Mesenchymal stem cell (in vitro differentiated cells and primary cell): Measurements from ENCODE around the gene PITX2.
A peak's percentile ranks its signal among the peaks of the same experiment; 100 is the strongest.

Source experiments
- DNase-seq: peaks from one replicate; pipeline ENCODE4 v3.0.0-alpha.2; 2013
- H2AFZ ChIP-seq: one replicate; pipeline ENCODE4 v1.6.1; 2013; ENCODE audit warnings: low read depth, mild to moderate bottlenecking, control low read depth, inconsistent platforms, low read length, moderate library complexity
- H2AK5ac ChIP-seq: 2 replicates; pipeline ENCODE4 v1.6.1; 2013; ENCODE audit warnings: low read length, moderate library complexity, mild to moderate bottlenecking, inconsistent platforms; ENCODE audit not compliant: severe bottlenecking
- H2BK120ac ChIP-seq: one replicate; pipeline ENCODE4 v1.6.1; 2013; ENCODE audit warnings: low read depth, mild to moderate bottlenecking, inconsistent platforms, low read length, moderate library complexity
- H2BK12ac ChIP-seq, 2 experiments: one replicate each; pipeline ENCODE4 v1.6.1; 2013; ENCODE audit warnings: inconsistent platforms in 2 of 2, low read length in 2 of 2, mild to moderate bottlenecking in 2 of 2, moderate library complexity in 2 of 2, control low read depth in 1 of 2
- H2BK15ac ChIP-seq: one replicate; pipeline ENCODE4 v1.6.1; 2013; ENCODE audit warnings: mild to moderate bottlenecking, low read depth, inconsistent platforms; ENCODE audit not compliant: poor library complexity, severe bottlenecking
- H2BK5ac ChIP-seq: 2 replicates; pipeline ENCODE4 v1.6.1; 2013; ENCODE audit warnings: low read depth, mild to moderate bottlenecking, low read length, control low read depth, inconsistent platforms; ENCODE audit not compliant: poor library complexity, severe bottlenecking
- H3K14ac ChIP-seq, 2 experiments: one replicate each; pipeline ENCODE4 v1.6.1; 2013; ENCODE audit warnings: inconsistent platforms in 2 of 2, low read length in 2 of 2, control low read depth in 1 of 2, mild to moderate bottlenecking in 1 of 2, moderate library complexity in 1 of 2
- H3K18ac ChIP-seq, 2 experiments: one replicate each; pipeline ENCODE4 v1.6.1; 2013; ENCODE audit warnings: inconsistent platforms in 2 of 2, low read length in 2 of 2, control low read depth in 1 of 2, low read depth in 1 of 2, mild to moderate bottlenecking in 1 of 2
- H3K23ac ChIP-seq, 2 experiments: one replicate each; pipeline ENCODE4 v1.6.1; 2013; ENCODE audit warnings: inconsistent platforms in 2 of 2, low read length in 2 of 2, mild to moderate bottlenecking in 2 of 2, moderate library complexity in 2 of 2, control low read depth in 1 of 2
- H3K27ac ChIP-seq: 2 replicates; pipeline ENCODE4 v1.5.1; 2013; ENCODE audit warnings: mild to moderate bottlenecking, moderate library complexity, low read length, control low read depth, inconsistent platforms; ENCODE audit not compliant: poor library complexity, severe bottlenecking
- H3K27me3 ChIP-seq, 2 experiments: 2 replicates each; pipeline versions ENCODE4 v1.6.1 to v1.7.0; 2013; ENCODE audit warnings: low read length in 2 of 2, mild to moderate bottlenecking in 2 of 2, moderate library complexity in 2 of 2, control low read depth in 1 of 2, inconsistent platforms in 1 of 2; ENCODE audit not compliant: control insufficient read depth in 1 of 2, insufficient read depth in 1 of 2
- H3K36me3 ChIP-seq, 2 experiments: 2 replicates each; pipeline versions ENCODE4 v1.6.1 to v1.7.0; 2013; ENCODE audit warnings: low read length in 2 of 2, control low read depth in 1 of 2, inconsistent platforms in 1 of 2, low read depth in 1 of 2, mild to moderate bottlenecking in 1 of 2; ENCODE audit not compliant: insufficient read depth in 2 of 2, control insufficient read depth in 1 of 2
- H3K4ac ChIP-seq, 2 experiments: one replicate each; pipeline ENCODE4 v1.6.1; 2013; ENCODE audit warnings: inconsistent platforms in 2 of 2, low read length in 2 of 2, mild to moderate bottlenecking in 2 of 2, moderate library complexity in 2 of 2, control low read depth in 1 of 2, low read depth in 1 of 2
- H3K4me1 ChIP-seq: 2 replicates; pipeline ENCODE4 v1.6.1; 2013; ENCODE audit warnings: low read depth, low read length, control low read depth; ENCODE audit not compliant: control insufficient read depth, insufficient read depth
- H3K4me2 ChIP-seq: 2 replicates; pipeline ENCODE4 v1.6.1; 2013; ENCODE audit warnings: low read length, mild to moderate bottlenecking, inconsistent platforms; ENCODE audit not compliant: poor library complexity, severe bottlenecking
- H3K4me3 ChIP-seq, 2 experiments: 2 replicates each; pipeline versions ENCODE4 v1.5.1 to v1.7.0; 2013; ENCODE audit warnings: low read length in 2 of 2, mild to moderate bottlenecking in 2 of 2, control low read depth in 1 of 2, low read depth in 1 of 2; ENCODE audit not compliant: insufficient read depth in 1 of 2
- H3K79me1 ChIP-seq: replicated peaks from 2 replicates; pipeline ENCODE4 v1.6.1; 2013; ENCODE audit warnings: mild to moderate bottlenecking, control low read depth, low read length, inconsistent platforms; ENCODE audit not compliant: poor library complexity, severe bottlenecking
- H3K9ac ChIP-seq: 2 replicates; pipeline ENCODE4 v1.7.0; 2013; ENCODE audit warnings: mild to moderate bottlenecking, low read length, moderate library complexity
- H3K9me3 ChIP-seq: 2 replicates; pipeline ENCODE4 v1.7.0; 2013; ENCODE audit warnings: mild to moderate bottlenecking, low read length; ENCODE audit not compliant: control insufficient read depth
- H4K8ac ChIP-seq: one replicate; pipeline ENCODE4 v1.6.1; 2013; ENCODE audit warnings: inconsistent platforms, mild to moderate bottlenecking, low read length, moderate library complexity
- H4K91ac ChIP-seq: one replicate; pipeline ENCODE4 v1.6.1; 2013; ENCODE audit warnings: mild to moderate bottlenecking, low read length, inconsistent platforms
- WGBS: methylation state at CpG from one replicate; pipeline ENCODE4 v1.1.7; 2013; ENCODE audit warnings: mixed read lengths; 5-methylcytosine and 5-hydroxymethylcytosine counted together

Gene PITX2

DNA sequence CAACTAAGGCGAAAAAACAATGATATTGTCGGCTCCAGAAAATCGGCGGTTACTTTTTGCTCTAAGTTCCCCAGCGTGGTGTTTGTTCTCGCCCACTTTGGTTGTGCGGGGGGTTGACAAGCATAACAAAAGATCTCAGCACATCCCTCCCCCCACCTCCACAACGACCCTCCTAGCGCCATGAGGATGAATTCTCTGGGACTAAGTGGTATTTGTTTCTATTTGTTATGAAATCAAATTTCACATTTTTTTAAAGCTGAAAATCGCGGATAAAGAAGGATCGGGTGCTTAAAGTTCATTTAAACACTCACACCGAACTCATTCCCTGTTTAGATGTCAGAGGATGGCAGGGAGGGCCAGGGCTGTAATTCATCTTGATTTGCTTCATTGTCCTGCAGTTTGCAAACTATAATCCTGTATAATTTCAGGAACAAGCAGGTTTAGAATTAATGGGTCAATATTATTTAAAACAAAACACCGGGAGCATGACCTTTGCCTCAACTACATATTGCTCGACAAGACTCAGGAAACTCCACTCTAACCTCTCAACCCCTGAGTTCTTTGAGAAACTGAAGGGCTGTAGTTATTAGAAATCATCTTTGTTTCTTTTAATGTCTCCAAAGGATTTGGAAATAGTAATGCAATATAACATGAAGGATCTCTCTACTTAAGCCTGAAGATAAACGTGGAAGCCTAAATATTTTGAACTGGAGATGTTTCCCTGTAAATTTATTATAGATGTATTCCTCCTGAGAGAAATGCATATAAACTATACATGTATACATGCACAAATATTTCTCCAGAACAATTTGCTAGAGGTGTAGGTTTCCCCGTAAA lies 6.4 kb downstream of the PITX2 start:
- WGBS = 0% methylated on average over 4 of the region's 17 CpGs
- Histone ChIP-seq H4K8ac (peak overlapping the region; percentile 8), H2BK120ac (peak overlapping the region; percentile 98), H3K36me3 (peaks cover 0 to 11% of the 10 kb centered on the region in 2 experiments), H3K79me1 (no peaks in the 10 kb centered on the region), H2BK12ac (peak overlapping the region in 1 of 2 experiments; percentile 23), H3K27me3 (peaks cover 53 to 87% of the 10 kb centered on the region in 2 experiments), H3K9ac (no peak overlapping the region), H3K27ac (no peak overlapping the region), H2AFZ (no peak overlapping the region), H3K4ac (peak overlapping the region; percentile 39 to 96), H3K4me2 (no peak overlapping the region), H2BK15ac (no peak overlapping the region), H2AK5ac (no peak overlapping the region), H3K9me3 (no peaks in the 10 kb centered on the region), H3K4me1 (peaks cover 31% of the 10 kb centered on the region), H3K18ac (peak overlapping the region; percentile 92 to 93), H2BK5ac (no peak overlapping the region), H3K4me3 (no peak overlapping the region), H3K23ac (no peak overlapping the region), H4K91ac (no peak overlapping the region), H3K14ac (no peak overlapping the region)
- DNase-seq = peak; percentile 45

GRCh38 chr4:110615353-110616237 lies 7.3 kb downstream of the PITX2 start:
- H4K91ac ChIP-seq = peak overlapping the region; percentile 36
- no peak overlapping the region for H3K4me2 ChIP-seq
- peak overlapping the region; percentile 98 for H2BK120ac ChIP-seq
- H3K27me3 ChIP-seq = peaks cover 59 to 78% of the 10 kb centered on the region in 2 experiments
- peak overlapping the region; percentile 39 to 96 for H3K4ac ChIP-seq
- peak overlapping the region; percentile 18 to 26 for H3K14ac ChIP-seq
- H2BK15ac ChIP-seq = peak overlapping the region; percentile 87
- H2BK12ac ChIP-seq = peak overlapping the region; percentile 18 to 80
- no peaks in the 10 kb centered on the region for H3K9me3 ChIP-seq
- H3K79me1 ChIP-seq = no peaks in the 10 kb centered on the region
- WGBS = 3% methylated on average over 32 of the region's 38 CpGs
- no peak overlapping the region for H3K4me3 ChIP-seq
- peak overlapping the region in 1 of 2 experiments; percentile 63 for H3K23ac ChIP-seq
- DNase-seq = peak; percentile 68
- peak overlapping the region; percentile 8 for H4K8ac ChIP-seq
- H2AFZ ChIP-seq = no peak overlapping the region
- H3K4me1 ChIP-seq = peaks cover 30% of the 10 kb centered on the region
- H3K27ac ChIP-seq = no peak overlapping the region
- H3K18ac ChIP-seq = peak overlapping the region; percentile 92 to 93
- H2AK5ac ChIP-seq = no peak overlapping the region
- no peak overlapping the region for H3K9ac ChIP-seq
- H2BK5ac ChIP-seq = no peak overlapping the region
- H3K36me3 ChIP-seq = peaks cover 0 to 11% of the 10 kb centered on the region in 2 experiments

DNA sequence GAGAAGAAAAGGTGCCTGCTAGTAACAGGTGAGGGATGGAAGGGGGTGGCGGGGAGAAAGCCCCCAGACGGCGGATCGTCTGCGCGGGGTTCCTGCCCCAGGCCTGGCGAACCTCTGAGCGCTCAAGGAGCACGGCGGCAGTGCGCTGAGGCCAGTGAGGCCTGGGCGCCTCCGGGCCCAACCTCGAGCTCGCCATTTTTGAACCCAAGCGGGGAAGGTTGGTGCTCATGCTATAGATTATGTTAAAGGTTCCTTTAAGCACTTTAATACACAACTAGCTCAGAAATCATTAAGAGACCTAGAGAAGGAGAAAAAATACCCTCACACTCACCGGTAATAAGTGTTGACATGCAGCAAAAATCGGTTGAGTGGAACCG lies 7.9 kb downstream of the PITX2 start:
- H4K91ac ChIP-seq = peak overlapping the region; percentile 95
- 15% methylated on average over 14 of the region's 19 CpGs for WGBS
- no peak overlapping the region for H3K23ac ChIP-seq
- H3K4me2 ChIP-seq = no peak overlapping the region
- H2BK15ac ChIP-seq = no peak overlapping the region
- peaks cover 0 to 11% of the 10 kb centered on the region in 2 experiments for H3K36me3 ChIP-seq
- H3K79me1 ChIP-seq = no peaks in the 10 kb centered on the region
- no peak overlapping the region for H3K4me3 ChIP-seq
- peak overlapping the region; percentile 71 for H2BK120ac ChIP-seq
- peaks cover 31% of the 10 kb centered on the region for H3K4me1 ChIP-seq
- H3K9me3 ChIP-seq = no peaks in the 10 kb centered on the region
- H2BK5ac ChIP-seq = no peak overlapping the region
- peak overlapping the region; percentile 24 to 96 for H3K4ac ChIP-seq
- H3K18ac ChIP-seq = peak overlapping the region; percentile 92 to 93
- no peak overlapping the region for H2AFZ ChIP-seq
- peak; percentile 62 for DNase-seq
- peak overlapping the region; percentile 28 to 55 for H2BK12ac ChIP-seq
- H3K9ac ChIP-seq = no peak overlapping the region
- H3K14ac ChIP-seq = peak overlapping the region in 1 of 2 experiments; percentile 18
- no peak overlapping the region for H3K27ac ChIP-seq
- H4K8ac ChIP-seq = peak overlapping the region; percentile 87
- H3K27me3 ChIP-seq = peaks cover 64 to 72% of the 10 kb centered on the region in 2 experiments
- no peak overlapping the region for H2AK5ac ChIP-seq
